WTC11 (cell line): ENCODE results near the gene METTL25B. TPM values are rescaled to one million over a fixed set of nuclear protein-coding genes. Genes with fewer than 3 reads are reported as not detected.

ENCODE experiments used
- AR ChIP-seq: fragments of 250-450 bp; sonication (Bioruptor Pico); IDR thresholded peaks from 2 replicates; pipeline ENCODE4 v1.9.0; 2021; ENCODE audit warnings: mild to moderate bottlenecking
- CREM ChIP-seq: sonication (generic); formaldehyde crosslinking; IDR thresholded peaks from 2 replicates; pipeline ENCODE4 v1.8.1; 2022; ENCODE audit warnings: mild to moderate bottlenecking, missing genetic modification reagents, moderate library complexity
- ELF4 ChIP-seq: sonication (generic); formaldehyde crosslinking; IDR thresholded peaks from 2 replicates; pipeline ENCODE4 v1.8.1; 2022; ENCODE audit warnings: low read depth, mild to moderate bottlenecking, moderate library complexity, missing genetic modification reagents
- ERG ChIP-seq: fragments of 250-450 bp; sonication (Bioruptor Pico); IDR thresholded peaks from 2 replicates; pipeline ENCODE4 v1.8.0; 2021; ENCODE audit warnings: mild to moderate bottlenecking
- ETV6 ChIP-seq: sonication (generic); formaldehyde crosslinking; IDR thresholded peaks from 2 replicates; pipeline ENCODE4 v1.8.1; 2022; ENCODE audit warnings: mild to moderate bottlenecking, missing genetic modification reagents
- HMGXB4 ChIP-seq: sonication (generic); formaldehyde crosslinking; IDR thresholded peaks from 2 replicates; pipeline ENCODE4 v1.8.1; 2023; ENCODE audit warnings: mild to moderate bottlenecking, moderate library complexity, missing genetic modification reagents
- IRF1 ChIP-seq: sonication (generic); formaldehyde crosslinking; IDR thresholded peaks from 2 replicates; pipeline ENCODE4 v1.8.0; 2023; ENCODE audit warnings: missing genetic modification reagents
- PRDM15 ChIP-seq: sonication (generic); formaldehyde crosslinking; IDR thresholded peaks from 2 replicates; pipeline ENCODE4 v1.8.0; 2022; ENCODE audit warnings: missing genetic modification reagents
- PRRX2 ChIP-seq: fragments of 250-450 bp; sonication (Bioruptor Pico); IDR thresholded peaks from 2 replicates; pipeline ENCODE4 v1.8.0; 2021; ENCODE audit warnings: mild to moderate bottlenecking
- SMAD4 ChIP-seq: sonication (generic); formaldehyde crosslinking; IDR thresholded peaks from 2 replicates; pipeline ENCODE4 v1.8.0; 2022; ENCODE audit warnings: mild to moderate bottlenecking, missing genetic modification reagents
- SP1 ChIP-seq: sonication (generic); formaldehyde crosslinking; conservative IDR thresholded peaks from 2 replicates; pipeline ENCODE4 v1.8.1; 2022; ENCODE audit warnings: missing genetic modification reagents
- ZBTB21 ChIP-seq: sonication (generic); formaldehyde crosslinking; IDR thresholded peaks from 2 replicates; pipeline ENCODE4 v1.8.1; 2023; ENCODE audit warnings: mild to moderate bottlenecking, missing genetic modification reagents, borderline replicate concordance
- ZNF121 ChIP-seq: sonication (generic); formaldehyde crosslinking; IDR thresholded peaks from 2 replicates; pipeline ENCODE4 v1.8.0; 2023; ENCODE audit warnings: missing genetic modification reagents
- ZNF263 ChIP-seq: sonication (generic); formaldehyde crosslinking; IDR thresholded peaks from 2 replicates; pipeline ENCODE4 v1.8.1; 2022; ENCODE audit warnings: low read depth, mild to moderate bottlenecking, moderate library complexity, missing genetic modification reagents
- ZNF281 ChIP-seq: sonication (generic); formaldehyde crosslinking; IDR thresholded peaks from 2 replicates; pipeline ENCODE4 v1.8.0; 2023; ENCODE audit warnings: mild to moderate bottlenecking, missing genetic modification reagents
- ZNF416 ChIP-seq: fragments of 250-450 bp; sonication (Bioruptor Pico); IDR thresholded peaks from 2 replicates; pipeline ENCODE4 v1.9.0; 2021; ENCODE audit warnings: mild to moderate bottlenecking, inconsistent platforms
- total RNA-seq: library from RNA; stranded (reverse); gene quantifications from 3 replicates; pipeline ENCODE4 v1.2.3, GENCODE V29; 2021

Gene METTL25B
- total RNA-seq, 1 experiment from 2014 or later, result 32.0 TPM

DNA sequence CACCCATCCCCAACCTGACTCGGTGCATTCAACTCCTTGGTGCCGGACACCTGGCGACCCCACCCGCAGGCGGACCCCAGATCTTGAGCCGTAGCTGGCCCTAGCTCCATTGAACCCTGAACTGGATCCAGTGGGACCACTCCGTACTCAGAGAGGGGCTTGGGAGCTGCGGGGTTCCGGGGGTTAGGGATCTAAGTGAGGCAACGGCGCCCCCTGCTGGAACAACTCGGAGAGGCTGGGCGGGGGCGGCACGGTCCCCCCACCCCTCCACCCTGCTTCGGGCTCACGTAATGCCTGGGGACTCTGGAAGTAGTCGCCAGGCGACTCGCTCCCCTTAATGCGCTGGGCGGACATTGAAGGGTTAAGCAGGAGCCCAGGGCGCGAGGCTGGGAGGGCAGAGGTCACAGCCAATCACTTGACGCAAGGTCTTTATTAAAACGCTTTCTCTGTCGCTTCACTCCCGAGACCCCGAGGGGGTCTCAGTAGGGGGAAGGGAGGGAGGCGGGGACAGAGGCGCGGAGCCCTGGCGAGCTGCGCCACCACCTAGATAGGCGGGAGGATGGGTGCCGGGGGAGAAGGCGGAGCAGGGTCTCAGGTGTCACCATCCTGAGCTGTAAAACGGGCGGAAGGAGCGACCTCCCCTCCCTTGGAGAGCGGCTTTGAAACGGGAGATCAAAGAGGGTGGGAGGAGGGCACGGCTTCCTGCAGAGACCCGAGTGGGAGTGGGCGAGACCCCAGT, 22.2 kb upstream of the METTL25B start (continued):
- TF ChIP-seq ERG (CRISPR knock-in tag), result 0 out of 2 replicates have a peak, but pooled peaks have one; percentile 27
- TF ChIP-seq HMGXB4 (CRISPR knock-in tag), result peak; percentile 72; the same call in 1 of the 2 replicates
- no peak for TF ChIP-seq ZNF263
- TF ChIP-seq ELF4 (CRISPR knock-in tag), result no peak
- TF ChIP-seq ZNF281 (CRISPR knock-in tag), result peak; percentile 59; the same call in 1 of the 2 replicates
- TF ChIP-seq SMAD4 (CRISPR knock-in tag), result no peak
- TF ChIP-seq ZNF121 (CRISPR knock-in tag), result no peak
- TF ChIP-seq CREM (CRISPR knock-in tag), result peak; percentile 21; the same call in 1 of the 2 replicates
- 0 out of 2 replicates have a peak, but pooled peaks have one; percentile 64 for TF ChIP-seq ZNF416
- 0 out of 2 replicates have a peak, but pooled peaks have one; percentile 48 for TF ChIP-seq ETV6
- TF ChIP-seq PRRX2 (CRISPR knock-in tag), result 0 out of 2 replicates have a peak, but pooled peaks have one; percentile 36
- no peak for TF ChIP-seq PRDM15 (CRISPR knock-in tag)
- TF ChIP-seq IRF1 (CRISPR knock-in tag), result no peak
- TF ChIP-seq ZBTB21 (CRISPR knock-in tag), result no peak; the same call in 1 of the 2 replicates
- peak; percentile 49; the same call in 1 of the 2 replicates for TF ChIP-seq SP1
- TF ChIP-seq AR, result 0 out of 2 replicates have a peak, but pooled peaks have one; percentile 22
- TF ChIP-seq, all 79 proteins: peak for 24
